Amygdala (tissue), 56 donors: Measurements from ENCODE around the gene EPB41L4A.

Experiments used
- DNase-seq, 56 donors: peaks; one replicate each; lab custom pipeline; 2025; lab: John Stamatoyannopoulos, UW

EPB41L4A gene

GRCh38 chr5:112124788-112125187 lies 294.3 kb downstream of the EPB41L4A start:
- no peak for DNase-seq

GRCh38 chr5:112123086-112123485 lies 296.0 kb downstream of the EPB41L4A start:
- DNase-seq, result no peak

GRCh38 chr5:112122353-112122752 lies 296.7 kb downstream of the EPB41L4A start:
- DNase-seq, result no peak

GRCh38 chr5:112121258-112121657 lies 297.8 kb downstream of the EPB41L4A start:
- no peak for DNase-seq

GRCh38 chr5:112119969-112120368 lies 299.1 kb downstream of the EPB41L4A start:
- DNase-seq, result no peak

GRCh38 chr5:112119508-112119907 lies 299.6 kb downstream of the EPB41L4A start:
- no peak for DNase-seq

- DNase-seq, result no peak
Observed at GRCh38 chr5:112117551-112117950, 301.5 kb downstream of the EPB41L4A start.

- DNase-seq, result no peak
Observed at GRCh38 chr5:112116371-112116770, 302.7 kb downstream of the EPB41L4A start.

GRCh38 chr5:112113565-112113964 lies 305.5 kb downstream of the EPB41L4A start:
- no peak for DNase-seq
